ENCODE measurements around the gene LILRB5. TPM values are rescaled to one million over a fixed set of nuclear protein-coding genes. Genes with fewer than 3 reads are reported as not detected.
"Not testable (repeated sequence)": the region's sequence is repeated elsewhere in the genome, so short reads cannot be mapped to it uniquely, and the experiment has no call there.

LILRB5 gene
- total RNA-seq, 2 experiments from 2014 or later, result not detected

GRCh38 chr19:54285427-54286056 is 28.5 kb upstream of the LILRB5 start:
- H3K27me3 ChIP-seq (ENCODE audit: control insufficient read depth in 1 of 2, insufficient read depth in 2 of 2, low read length in 2 of 2); H3K27ac Mint-ChIP-seq; H3K4me1 Mint-ChIP-seq (ENCODE audit: low read depth); H3K9me3 ChIP-seq (ENCODE audit: control insufficient read depth in 1 of 2, insufficient read depth in 1 of 2, low read length in 2 of 2); H3K4me3 Mint-ChIP-seq; intact Hi-C loops (cut with DNase I, micrococcal nuclease); H3K36me3 Mint-ChIP-seq (ENCODE audit: low read depth); H3K9me3 Mint-ChIP-seq; H3K27ac ChIP-seq (ENCODE audit: low read depth in 1 of 2, low read length in 2 of 2); ATAC-seq (ENCODE audit: poor library complexity); H3K4me3 ChIP-seq (ENCODE audit: low read length); H3K36me3 ChIP-seq (ENCODE audit: insufficient read depth, low read length); POLR2A ChIA-PET; CTCF ChIA-PET; H3K4me1 ChIP-seq (ENCODE audit: insufficient read depth, low read length): not testable (repeated sequence)
- peaks cover 32% of the 10 kb centered on the region for H3K27me3 Mint-ChIP-seq
- DNase-seq, result peak in 1 of 14 experiments; percentile 17

- Histone ChIP-seq H3K9me3 (ENCODE audit: control insufficient read depth in 1 of 2, insufficient read depth in 1 of 2, low read length in 2 of 2) (no peaks in the 10 kb centered on the region), H3K27me3 (ENCODE audit: control insufficient read depth in 1 of 2, insufficient read depth in 2 of 2, low read length in 2 of 2) (peaks cover 7 to 12% of the 10 kb centered on the region in 2 experiments), H3K27ac (ENCODE audit: low read depth in 1 of 2, low read length in 2 of 2) (no peak overlapping the region), H3K4me3 (ENCODE audit: low read length) (no peak overlapping the region), H3K4me1 (ENCODE audit: insufficient read depth, low read length) (peaks cover 2% of the 10 kb centered on the region), H3K36me3 (ENCODE audit: insufficient read depth, low read length) (no peaks in the 10 kb centered on the region)
- no peak for DNase-seq
- no peak for ATAC-seq (ENCODE audit: poor library complexity)
- Mint-ChIP-seq H3K27ac (no peak overlapping the region), H3K9me3 (no peaks in the 10 kb centered on the region), H3K4me3 (no peak overlapping the region), H3K36me3 (ENCODE audit: low read depth) (no peaks in the 10 kb centered on the region), H3K27me3 (peaks cover 45% of the 10 kb centered on the region), H3K4me1 (ENCODE audit: low read depth) (peaks cover 5% of the 10 kb centered on the region)
- ChIA-PET POLR2A (no interaction called here), CTCF (no interaction called here)
- intact Hi-C loops (cut with DNase I, micrococcal nuclease), result no loop called here
- no peak for TF ChIP-seq CTCF (IDR thresholded peaks at IDR 0.05)
These were observed 25.8 kb upstream of the LILRB5 start for GRCh38 chr19:54282686-54283470.

- H3K36me3 ChIP-seq (ENCODE audit: insufficient read depth, low read length); H3K4me1 Mint-ChIP-seq (ENCODE audit: low read depth); POLR2A ChIA-PET; DNase-seq; H3K27ac ChIP-seq (ENCODE audit: low read depth in 1 of 2, low read length in 2 of 2); intact Hi-C loops (cut with DNase I, micrococcal nuclease); H3K4me1 ChIP-seq (ENCODE audit: insufficient read depth, low read length); H3K9me3 Mint-ChIP-seq; ATAC-seq (ENCODE audit: poor library complexity); H3K36me3 Mint-ChIP-seq (ENCODE audit: low read depth); H3K9me3 ChIP-seq (ENCODE audit: control insufficient read depth in 1 of 2, insufficient read depth in 1 of 2, low read length in 2 of 2); H3K27ac Mint-ChIP-seq; CTCF ChIA-PET; H3K4me3 ChIP-seq (ENCODE audit: low read length); H3K4me3 Mint-ChIP-seq; H3K27me3 ChIP-seq (ENCODE audit: control insufficient read depth in 1 of 2, insufficient read depth in 2 of 2, low read length in 2 of 2): not testable (repeated sequence)
- peaks cover 44% of the 10 kb centered on the region for H3K27me3 Mint-ChIP-seq
These were observed 24.6 kb upstream of the LILRB5 start for GRCh38 chr19:54281729-54282075.

- Histone ChIP-seq H3K4me3 (ENCODE audit: low read length) (peak within 1 kb of the TSS; percentile 29), H3K9me3 (ENCODE audit: control insufficient read depth in 1 of 2, insufficient read depth in 1 of 2, low read length in 2 of 2) (no peaks in the 10 kb centered on the region), H3K4me1 (ENCODE audit: insufficient read depth, low read length) (peaks cover 2% of the 10 kb centered on the region), H3K36me3 (ENCODE audit: insufficient read depth, low read length) (no peaks in the 10 kb centered on the region), H3K27me3 (ENCODE audit: control insufficient read depth in 1 of 2, insufficient read depth in 2 of 2, low read length in 2 of 2) (peaks cover 7 to 9% of the 10 kb centered on the region in 2 experiments), H3K27ac (ENCODE audit: low read depth in 1 of 2, low read length in 2 of 2) (no peak within 1 kb of the TSS)
- no peaks in the 10 kb centered on the region for H3K9me3 Mint-ChIP-seq
- POLR2A ChIA-PET, result no interaction called here
- DNase-seq, result peak in 2 of 14 experiments; percentile 34 to 38
- no peak within 1 kb of the TSS for H3K4me3 Mint-ChIP-seq
- H3K4me1 Mint-ChIP-seq (ENCODE audit: low read depth), result peaks cover 5% of the 10 kb centered on the region
- ATAC-seq (ENCODE audit: poor library complexity), result no peak
- no peaks in the 10 kb centered on the region for H3K36me3 Mint-ChIP-seq (ENCODE audit: low read depth)
- peaks cover 50% of the 10 kb centered on the region for H3K27me3 Mint-ChIP-seq
- no peak for TF ChIP-seq CTCF (IDR thresholded peaks at IDR 0.05)
- H3K27ac Mint-ChIP-seq, result no peak within 1 kb of the TSS
- intact Hi-C loops (cut with DNase I, micrococcal nuclease), result no loop called here
- CTCF ChIA-PET, result no interaction called here
These were observed 24.1 kb upstream of the LILRB5 start, which contains the start of gene LILRB2 for GRCh38 chr19:54281007-54281728. LILRB2 (minus strand) TSS chr19:54281110; CDS start chr19:54280496, 614 bp downstream.

GRCh38 chr19:54280441-54280840 is 23.4 kb upstream of the LILRB5 start:
- H3K36me3 ChIP-seq (ENCODE audit: insufficient read depth, low read length); H3K4me1 Mint-ChIP-seq (ENCODE audit: low read depth); POLR2A ChIA-PET; H3K27ac Mint-ChIP-seq; H3K27ac ChIP-seq (ENCODE audit: low read depth in 1 of 2, low read length in 2 of 2); H3K9me3 ChIP-seq (ENCODE audit: control insufficient read depth in 1 of 2, insufficient read depth in 1 of 2, low read length in 2 of 2); H3K4me1 ChIP-seq (ENCODE audit: insufficient read depth, low read length); H3K36me3 Mint-ChIP-seq (ENCODE audit: low read depth); intact Hi-C loops (cut with DNase I, micrococcal nuclease); ATAC-seq (ENCODE audit: poor library complexity); H3K27me3 ChIP-seq (ENCODE audit: control insufficient read depth in 1 of 2, insufficient read depth in 2 of 2, low read length in 2 of 2); CTCF ChIA-PET; H3K4me3 Mint-ChIP-seq; H3K9me3 Mint-ChIP-seq: not testable (repeated sequence)
- peak overlapping the region; percentile 29 for H3K4me3 ChIP-seq (ENCODE audit: low read length)
- peaks cover 50% of the 10 kb centered on the region for H3K27me3 Mint-ChIP-seq
- DNase-seq, result peak in 2 of 14 experiments; percentile 33 to 41

All from CD4-positive, alpha-beta T cell (primary cell).